Measurements from ENCODE around the gene PLEKHM3.
"Not testable (repeated sequence)": the region's sequence is repeated elsewhere in the genome, so short reads cannot be mapped to it uniquely, and the experiment has no call there.

Gene PLEKHM3

DNA sequence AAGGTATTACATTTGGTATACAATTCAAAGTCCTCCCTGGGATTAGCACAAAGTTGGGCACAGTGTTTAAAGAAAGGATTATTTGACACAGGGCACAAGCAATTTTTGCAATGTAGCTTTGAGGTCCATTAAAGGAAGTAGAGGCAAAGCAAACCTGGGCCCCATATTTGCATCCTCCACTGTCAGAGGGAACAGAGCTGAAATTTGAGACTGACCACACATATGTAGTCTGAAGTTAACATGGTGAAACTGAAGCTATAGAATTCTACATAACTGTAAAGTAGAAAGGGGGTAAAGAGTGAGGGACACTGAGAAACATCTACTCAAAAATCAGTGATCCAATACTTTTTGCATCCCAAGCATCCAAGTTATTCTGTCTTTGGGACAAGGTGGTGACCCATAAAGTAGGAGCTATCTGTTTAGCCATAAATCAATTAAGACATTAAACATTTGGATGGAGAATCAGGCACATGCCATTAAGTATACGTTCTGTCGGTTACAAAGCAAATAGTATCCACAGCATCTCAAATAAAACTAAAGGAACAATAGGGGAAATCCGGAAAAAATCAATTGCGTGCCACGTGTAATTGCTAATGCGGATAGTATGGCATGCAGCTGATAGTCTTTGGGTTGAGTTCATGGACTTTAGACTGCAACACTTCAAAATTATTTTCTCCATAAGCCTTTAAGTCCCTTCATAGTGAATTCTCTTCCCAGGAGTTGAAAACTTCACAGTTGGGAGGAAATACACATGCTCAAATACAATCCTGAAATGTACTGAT, 72.6 kb downstream of the PLEKHM3 start:
- in situ Hi-C loops (cut with MboI; ENCODE audit: low sequenced_read_pairs), result no loop called here

DNA sequence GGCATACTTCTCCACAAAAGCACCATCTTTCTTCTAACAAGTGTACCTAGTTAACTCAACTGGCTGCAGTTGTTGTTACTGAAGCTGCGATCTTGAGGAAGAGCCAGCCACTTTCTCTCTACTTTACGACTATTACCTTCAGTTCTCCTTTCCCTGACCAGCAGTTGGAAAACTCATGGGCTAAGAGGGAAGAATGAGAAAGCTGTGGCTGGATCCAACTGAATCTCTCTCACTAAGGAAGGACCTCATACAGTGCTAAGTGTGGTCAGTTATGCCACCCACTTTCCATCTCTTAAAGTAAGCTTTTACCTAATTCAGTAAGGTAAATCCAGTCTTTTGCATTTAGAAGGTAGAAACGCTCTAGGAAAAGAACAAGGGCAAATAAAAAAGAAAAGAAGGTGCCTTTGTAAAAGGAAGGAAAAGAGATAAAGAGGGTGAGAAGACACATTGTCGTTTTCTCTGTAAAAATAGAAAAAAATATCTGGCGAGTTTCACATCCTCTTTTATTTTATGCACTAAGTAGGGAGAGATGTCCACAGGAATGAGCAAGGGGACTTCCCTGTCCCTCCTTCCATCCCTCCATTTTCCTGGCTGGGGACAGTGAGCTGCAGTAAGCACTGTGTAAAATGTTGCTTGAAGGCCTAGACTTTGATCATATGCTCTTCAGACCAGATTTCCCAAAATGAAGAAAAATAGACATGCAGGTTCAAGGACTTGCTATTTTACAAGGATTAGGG, 73.4 kb downstream of the PLEKHM3 start:
- in situ Hi-C loops (cut with MboI; ENCODE audit: low sequenced_read_pairs), result no loop called here

DNA sequence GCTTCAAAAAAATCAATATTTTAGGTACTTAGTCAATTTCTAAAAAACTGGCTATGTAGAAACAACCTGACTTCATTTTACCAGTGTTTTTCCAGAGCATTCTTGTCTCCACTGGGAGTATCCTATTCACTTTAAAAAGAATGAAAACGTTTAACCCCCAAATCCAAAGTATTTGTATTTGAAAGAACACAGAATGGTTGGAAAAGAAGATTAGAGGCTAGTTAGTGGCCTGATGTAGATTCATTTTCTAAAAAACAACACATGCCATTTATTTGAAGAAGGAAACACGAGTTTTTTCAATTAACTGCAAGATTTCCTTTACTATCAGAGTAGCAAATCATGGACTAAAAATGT, 74.6 kb downstream of the PLEKHM3 start:
- in situ Hi-C loops (cut with MboI; ENCODE audit: low sequenced_read_pairs), result no loop called here

DNA sequence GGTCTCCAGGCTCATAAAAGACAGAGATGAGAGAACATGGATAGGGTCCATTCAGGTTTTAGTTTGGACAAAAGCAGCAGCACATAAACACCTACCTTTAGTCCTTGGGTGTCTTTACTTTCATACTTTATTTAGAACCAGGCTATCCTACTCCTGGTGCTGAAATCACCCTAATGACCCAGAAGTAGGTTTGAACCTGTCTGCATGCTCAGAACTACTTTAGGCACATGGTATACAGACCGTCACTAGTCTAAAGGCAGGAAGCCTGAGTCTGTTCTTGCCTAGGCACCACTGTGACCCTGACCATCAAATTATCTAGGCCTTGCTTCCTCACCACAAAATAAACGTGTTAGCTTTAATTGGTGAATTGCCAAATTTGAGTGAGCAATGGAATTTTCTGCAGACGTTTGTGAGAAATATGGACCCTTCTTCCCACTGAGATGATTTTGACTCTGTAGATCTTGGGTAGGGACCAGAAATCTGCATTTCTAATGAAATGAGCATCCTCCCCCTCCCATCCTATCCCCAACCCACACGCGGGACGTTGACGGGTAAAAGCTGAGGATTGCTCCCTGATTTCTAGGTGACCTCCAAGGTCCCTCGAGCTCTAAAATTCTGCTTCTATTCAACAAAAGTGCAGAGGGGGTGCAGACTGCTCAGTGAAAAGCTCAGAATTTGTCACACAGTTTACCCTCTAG, 75.1 kb downstream of the PLEKHM3 start:
- in situ Hi-C loops (cut with MboI; ENCODE audit: low sequenced_read_pairs), result no loop called here

DNA sequence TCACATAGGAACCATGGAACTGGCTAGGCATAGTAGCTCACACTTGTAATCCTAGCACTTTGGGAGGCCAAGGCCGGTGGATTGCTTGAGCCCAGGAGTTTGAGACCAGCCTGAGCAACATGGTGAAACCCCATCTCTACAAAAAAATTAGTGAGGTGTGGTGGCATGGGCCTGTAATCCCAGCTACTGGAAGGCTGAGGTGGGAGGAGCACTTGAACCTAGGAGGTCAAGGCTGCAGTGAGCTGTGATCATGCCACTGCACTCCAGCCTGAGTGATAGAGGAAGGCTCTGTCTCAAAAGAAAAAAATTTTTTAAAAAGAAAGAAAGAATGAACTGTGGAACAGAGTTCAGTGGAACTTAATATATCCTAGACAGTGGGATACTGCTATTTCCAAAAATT, 76.1 kb downstream of the PLEKHM3 start:
- in situ Hi-C loops (cut with MboI; ENCODE audit: low sequenced_read_pairs), result not testable (repeated sequence)

DNA sequence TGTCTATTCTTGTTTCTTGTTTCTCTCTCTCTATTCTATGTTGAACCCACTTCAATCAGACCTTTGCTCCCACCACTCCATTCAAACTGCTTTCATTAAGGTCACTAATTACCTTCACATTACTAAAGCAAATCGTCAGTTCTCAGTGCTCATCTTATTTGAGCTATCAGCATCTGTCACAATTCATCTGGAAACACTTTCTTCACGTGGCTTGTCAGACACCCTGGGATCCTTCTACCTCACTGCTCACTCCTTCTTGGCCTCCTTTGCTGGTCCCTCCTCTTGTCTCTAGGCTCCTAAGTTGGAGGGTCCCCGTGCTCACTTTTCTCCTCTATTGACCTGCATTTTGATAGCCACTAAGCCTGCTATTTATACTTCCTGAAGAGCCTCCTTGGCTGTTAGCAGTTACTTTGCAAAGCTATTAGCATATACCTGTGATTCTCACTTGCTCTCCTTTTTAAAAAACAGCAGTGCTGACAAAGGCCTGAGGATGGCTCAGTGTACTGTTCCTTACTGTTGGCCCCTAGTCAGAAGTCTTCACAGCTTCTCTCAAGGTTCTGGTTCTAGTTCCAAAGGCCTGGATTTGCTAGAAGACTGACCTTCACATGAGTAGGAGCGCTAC, 80.2 kb downstream of the PLEKHM3 start:
- in situ Hi-C loops (cut with MboI; ENCODE audit: low sequenced_read_pairs), result no loop called here

DNA sequence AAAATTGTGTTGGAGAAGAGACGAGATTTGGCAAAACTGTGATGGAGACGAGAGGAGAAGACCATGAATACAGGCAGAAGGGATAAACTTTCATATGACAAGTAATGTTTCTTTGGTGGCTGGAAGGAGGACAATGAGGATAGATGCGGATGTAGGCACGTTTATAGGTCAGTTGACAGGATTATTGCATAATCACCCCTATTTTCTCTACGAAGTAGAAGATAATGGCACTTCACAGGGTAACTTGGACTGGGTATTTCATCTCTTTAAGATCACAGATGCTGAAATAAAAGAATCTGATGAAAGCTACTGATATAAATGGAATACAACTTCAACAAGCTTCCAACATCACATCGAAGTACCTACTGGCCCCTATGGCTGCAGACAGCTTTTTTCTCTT, 81.0 kb downstream of the PLEKHM3 start:
- in situ Hi-C loops (cut with MboI; ENCODE audit: low sequenced_read_pairs), result no loop called here

DNA sequence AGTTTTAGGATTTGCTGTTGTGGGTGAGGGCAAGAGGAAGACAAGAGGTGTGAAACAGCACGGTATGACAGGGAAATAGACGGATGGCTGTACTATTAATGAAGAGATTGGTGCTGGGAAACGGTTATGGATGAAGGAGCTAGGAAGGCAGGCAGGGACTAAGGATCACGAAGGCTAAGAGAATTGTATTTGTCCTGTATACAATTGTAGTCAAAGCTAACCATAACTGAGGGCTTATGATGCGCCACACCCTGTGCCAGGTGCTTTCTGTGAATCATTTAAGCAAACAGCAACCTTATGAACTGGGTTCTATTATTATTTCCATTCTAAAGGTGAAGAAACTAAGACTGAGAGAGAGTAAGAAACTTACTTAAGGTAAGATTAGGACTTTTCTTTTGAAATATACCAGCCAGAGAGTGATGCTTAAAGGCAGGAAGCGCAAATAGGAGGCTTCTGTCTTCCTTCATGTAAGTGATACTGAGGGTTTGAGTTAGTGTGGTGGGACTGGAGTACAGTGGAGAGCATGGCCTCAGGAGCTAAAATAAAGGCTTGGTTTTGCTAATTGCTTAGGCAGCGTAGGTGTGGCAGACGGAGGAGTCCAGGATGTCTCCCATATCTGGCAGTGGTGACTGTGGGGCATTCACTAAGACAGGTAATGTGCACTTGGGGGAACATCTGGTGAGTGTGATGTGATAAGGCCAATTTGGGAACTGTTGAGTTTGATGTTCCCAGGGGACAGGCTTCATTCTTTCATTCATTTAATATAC, 85.8 kb downstream of the PLEKHM3 start:
- in situ Hi-C loops (cut with MboI; ENCODE audit: low sequenced_read_pairs), result no loop called here

DNA sequence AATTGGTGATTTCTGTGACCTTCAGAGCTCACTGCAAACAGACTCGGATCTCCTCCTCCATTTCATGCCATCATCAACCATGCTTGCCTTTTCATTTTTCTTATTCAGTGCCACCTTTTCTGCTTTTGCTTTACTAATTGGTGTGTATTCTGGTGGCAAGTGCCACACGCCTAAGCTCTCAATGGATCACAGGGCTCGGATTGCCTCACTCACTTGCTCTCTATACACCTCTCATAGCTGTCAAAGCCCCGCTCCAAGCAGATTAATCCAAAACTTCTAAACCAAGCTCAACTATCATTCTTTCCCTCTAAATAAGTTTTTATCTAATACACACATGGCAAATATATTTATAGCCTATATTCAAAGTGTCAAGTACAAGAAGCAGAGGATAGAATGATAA, 86.4 kb downstream of the PLEKHM3 start:
- in situ Hi-C loops (cut with MboI; ENCODE audit: low sequenced_read_pairs), result no loop called here

DNA sequence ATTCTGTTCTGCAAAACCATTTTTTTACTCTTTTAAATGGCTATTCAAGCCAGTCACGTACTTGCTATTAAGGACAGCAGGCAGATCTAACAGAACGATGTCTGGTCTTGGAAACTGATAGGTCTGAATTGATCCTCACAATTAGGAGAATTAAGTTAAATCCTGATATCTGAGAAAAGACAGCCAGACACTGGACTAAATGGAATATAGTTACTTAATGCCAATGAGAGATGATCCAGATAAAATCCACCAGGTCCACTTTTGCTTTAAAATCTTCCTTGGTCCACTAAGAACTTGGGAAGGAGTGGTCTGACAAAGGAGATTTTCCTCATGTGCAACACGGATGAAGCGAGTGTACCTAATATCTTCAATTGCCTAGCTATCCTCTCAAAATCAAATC, 86.9 kb downstream of the PLEKHM3 start:
- in situ Hi-C loops (cut with MboI; ENCODE audit: low sequenced_read_pairs), result no loop called here

DNA sequence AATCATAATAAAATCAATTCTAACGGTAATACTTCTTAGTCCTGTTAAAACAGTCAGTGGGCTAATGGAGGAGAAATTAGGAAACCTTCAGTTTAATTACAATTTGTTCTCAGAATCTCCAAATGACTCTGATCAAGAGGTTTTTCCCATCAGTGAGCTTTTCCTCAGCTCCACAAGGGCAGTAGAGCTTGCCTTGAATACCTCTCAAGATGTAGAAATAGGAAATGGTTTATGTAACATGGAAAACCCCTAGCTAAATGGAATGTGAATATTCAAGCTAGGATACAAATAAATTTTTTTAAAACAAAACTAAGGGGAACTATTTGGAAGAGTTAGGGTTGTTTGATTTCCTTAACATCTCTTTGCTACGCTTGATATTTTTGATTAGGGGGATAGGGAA, 87.5 kb downstream of the PLEKHM3 start:
- in situ Hi-C loops (cut with MboI; ENCODE audit: low sequenced_read_pairs), result no loop called here

DNA sequence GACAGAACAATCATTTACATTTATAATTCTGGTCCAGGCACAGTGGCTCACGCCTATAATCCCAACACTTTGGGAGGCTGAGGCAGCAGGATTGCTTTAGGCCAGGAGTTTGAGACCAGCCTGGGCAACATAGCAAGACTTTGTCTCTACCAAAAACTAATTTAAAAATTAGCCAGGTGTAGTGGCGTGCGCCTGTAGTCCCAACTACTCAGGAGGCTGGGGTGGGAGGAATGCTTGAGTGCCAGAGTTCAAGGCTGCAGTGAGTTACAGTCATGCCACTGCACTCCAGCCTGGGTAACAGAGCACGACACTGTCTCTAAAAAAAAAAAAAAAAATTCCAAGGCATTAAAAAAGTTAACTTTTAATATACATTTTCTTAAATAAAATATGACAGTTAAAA, 88.1 kb downstream of the PLEKHM3 start:
- in situ Hi-C loops (cut with MboI; ENCODE audit: low sequenced_read_pairs), result no loop called here

DNA sequence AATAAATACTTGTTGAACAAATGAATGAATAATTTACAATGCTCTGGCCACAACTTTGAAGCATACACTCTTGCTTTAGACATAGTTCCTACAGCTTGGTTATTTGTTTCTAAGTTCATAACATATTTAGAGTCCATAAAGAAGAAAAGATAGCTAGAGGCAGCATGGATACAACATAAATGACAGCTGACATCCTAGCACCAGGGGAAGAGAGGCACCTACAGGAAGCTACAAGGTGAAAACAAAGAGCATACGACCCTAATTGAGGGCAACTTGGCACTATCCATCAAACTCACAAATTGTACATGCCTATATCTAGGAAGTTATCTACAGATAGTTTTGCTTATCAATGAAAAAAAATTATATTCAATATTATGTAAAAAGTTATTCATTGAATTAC, 88.9 kb downstream of the PLEKHM3 start:
- in situ Hi-C loops (cut with MboI; ENCODE audit: low sequenced_read_pairs), result no loop called here

DNA sequence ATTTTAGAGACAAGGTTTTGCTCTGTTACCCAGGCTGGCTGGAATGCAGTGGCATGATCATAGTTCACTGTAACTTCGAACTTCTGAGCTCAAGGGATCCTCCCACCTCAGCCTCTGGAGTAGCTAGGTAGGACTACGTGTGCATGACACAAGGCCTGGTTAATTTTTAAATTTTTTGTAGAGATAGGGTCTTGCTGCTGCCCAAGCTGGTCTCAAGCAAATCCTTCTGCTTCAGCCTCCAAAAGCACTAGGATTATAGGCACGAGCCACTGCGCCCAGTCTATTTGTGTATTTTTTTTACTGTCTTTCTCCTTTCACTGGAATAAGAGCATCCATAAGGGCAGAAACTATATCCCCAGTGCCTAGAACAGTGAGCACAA, 89.3 kb downstream of the PLEKHM3 start:
- in situ Hi-C loops (cut with MboI; ENCODE audit: low sequenced_read_pairs), result no loop called here

DNA sequence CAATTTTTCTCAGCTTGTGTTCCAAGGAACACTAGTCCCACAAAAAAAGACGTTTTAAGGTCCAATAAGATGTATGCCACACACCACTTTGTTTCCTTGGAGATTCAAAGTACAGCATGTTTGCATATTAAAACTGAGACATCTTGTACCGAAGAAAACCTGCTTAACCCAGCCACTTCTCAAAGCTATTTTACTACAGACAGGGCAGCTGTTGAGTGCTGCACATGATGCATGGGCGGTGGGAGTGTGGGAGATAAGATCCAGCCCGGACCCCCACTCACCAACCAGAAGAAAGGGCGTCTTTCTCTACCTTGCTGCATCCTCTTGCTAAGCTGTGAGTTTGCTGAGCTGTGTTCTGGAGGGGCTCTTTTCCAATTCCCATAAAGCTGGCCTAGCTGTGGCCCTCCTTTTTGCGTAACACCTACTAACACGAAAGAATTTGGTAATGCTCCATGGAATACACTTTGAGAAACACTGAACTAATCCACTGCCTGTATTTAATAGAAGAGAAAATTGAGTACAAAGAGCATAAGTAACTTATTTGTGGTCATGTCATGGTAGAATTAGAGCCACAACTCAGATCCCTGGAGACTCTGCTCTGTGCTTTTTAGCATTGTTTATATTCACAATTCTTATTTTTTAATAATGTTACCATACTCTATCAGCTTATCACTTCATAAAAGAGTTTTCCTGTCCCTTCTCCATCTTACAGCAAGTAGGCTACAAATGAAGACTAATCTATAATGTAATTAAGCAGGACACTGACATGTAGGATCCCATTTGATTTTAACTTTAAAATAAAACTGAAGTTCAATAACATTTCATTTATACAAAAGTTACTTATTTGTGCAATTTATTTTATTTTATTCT, 90.0 kb downstream of the PLEKHM3 start:
- in situ Hi-C loops (cut with MboI; ENCODE audit: low sequenced_read_pairs), result no loop called here

DNA sequence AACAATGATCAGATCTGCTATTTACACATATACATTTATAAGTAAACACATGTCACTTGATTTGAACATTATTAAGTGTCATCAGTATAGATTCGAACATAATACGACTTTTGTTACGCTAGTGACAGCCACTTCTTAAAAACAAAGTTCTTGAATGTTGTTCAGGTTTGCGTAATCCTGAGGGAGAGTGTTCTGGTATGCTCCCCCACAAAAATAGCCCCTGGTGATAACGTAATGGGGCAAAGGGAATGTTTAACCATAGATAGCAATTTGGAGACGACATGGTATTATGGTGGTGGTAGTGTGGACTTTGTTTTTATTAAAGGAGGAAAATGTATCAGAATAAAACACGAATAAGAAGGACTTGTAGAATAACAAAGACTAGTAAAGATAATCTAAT, 90.6 kb downstream of the PLEKHM3 start:
- in situ Hi-C loops (cut with MboI; ENCODE audit: low sequenced_read_pairs), result no loop called here

DNA sequence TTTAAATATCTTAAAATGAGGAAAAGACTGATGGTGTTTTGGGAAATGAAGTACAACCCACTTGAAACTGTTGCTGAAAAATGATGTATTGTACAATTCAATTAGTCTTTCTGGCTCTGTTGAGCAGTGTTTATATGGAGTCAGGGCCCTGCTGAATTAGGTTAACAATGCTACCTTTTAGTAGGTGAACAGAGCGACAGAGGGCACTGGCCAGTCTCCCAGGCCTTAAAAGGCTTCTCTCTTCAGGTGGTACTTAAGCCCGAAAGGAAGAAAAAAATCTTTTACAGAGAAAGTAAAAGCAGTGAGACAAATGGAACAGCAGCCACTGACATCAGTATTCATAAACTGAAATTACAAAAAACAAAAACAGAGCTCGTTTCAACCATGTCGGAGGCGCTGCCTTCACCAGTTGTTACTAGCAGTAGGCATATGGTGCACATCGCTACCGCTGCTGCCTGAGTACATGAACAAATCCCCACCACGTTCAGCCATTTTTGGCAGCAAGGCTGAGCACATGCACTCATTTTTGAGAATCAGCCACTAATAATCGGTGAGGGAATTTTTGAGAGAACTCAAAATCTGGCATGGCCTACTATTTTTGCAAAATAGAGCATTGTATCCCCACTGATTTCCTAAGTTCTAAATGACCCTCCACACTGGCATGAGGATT, 91.8 kb downstream of the PLEKHM3 start:
- in situ Hi-C loops (cut with MboI; ENCODE audit: low sequenced_read_pairs), result no loop called here

DNA sequence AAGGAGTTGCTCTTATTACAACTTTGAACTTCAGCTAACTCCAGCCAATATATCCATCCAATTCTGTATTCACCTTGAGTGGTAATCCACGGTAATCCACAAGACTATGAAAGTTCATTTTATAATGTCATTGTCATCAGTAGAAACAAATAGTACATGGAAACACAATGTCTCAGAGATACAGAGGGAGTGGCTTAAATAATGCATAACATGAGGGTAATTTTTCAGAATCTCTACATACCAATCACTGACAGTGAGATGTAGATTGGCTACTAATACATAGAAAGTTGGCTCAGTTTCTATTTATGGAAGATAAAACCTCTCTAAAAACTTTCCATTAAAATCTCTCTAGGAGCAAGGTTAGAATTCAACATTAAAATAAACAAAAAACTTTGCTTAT, 93.2 kb downstream of the PLEKHM3 start:
- in situ Hi-C loops (cut with MboI; ENCODE audit: low sequenced_read_pairs), result no loop called here

DNA sequence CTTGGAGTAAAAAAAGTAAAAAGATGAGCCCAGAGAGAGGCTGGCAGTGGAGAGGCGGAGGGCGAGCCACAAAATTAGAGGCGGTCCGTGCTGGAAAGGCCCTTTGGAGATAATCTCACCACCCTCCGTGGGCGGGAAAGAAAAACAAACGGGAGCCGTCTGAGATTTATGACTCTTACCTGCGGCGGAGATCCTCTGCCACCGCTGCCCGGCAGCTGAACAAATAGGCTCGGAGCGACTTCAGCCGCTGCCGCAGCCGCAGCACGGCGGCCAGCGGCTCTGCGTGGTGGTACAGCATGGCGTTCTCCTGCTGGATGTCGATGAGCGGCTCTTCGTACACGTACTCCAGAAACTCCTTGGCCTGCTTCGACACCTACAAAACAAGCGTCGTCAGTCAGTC, 94.6 kb downstream of the PLEKHM3 start:
- in situ Hi-C loops (cut with MboI; ENCODE audit: low sequenced_read_pairs), result no loop called here

All from HL-60/S4 treated with phorbol 12-myristate 13-acetate at 8.2 ng/mL for 4 days and 3 days (cell line).